RWPE2 (cell line): Measurements from ENCODE around the gene VPS13A.

Experiments
- ATAC-seq: fragments of 200-7000 bp; cut with Tn5 transposase; 3 replicates; pipeline ENCODE4 v1.9.1; 2021; ENCODE audit warnings: low read depth
- DNase-seq: peaks from one replicate; pipeline ENCODE4 v3.0.0-alpha.2; 2020; ENCODE audit warnings: low spot score
- H3K27ac ChIP-seq: fragments of 450-650 bp; 2 replicates; pipeline ENCODE4 v1.5.1; 2017; ENCODE audit warnings: mild to moderate bottlenecking; ENCODE audit not compliant: poor library complexity, severe bottlenecking
- H3K27me3 ChIP-seq: fragments of 250-450 bp; sonication (Bioruptor Pico); 2 replicates; pipeline ENCODE4 v1.5.1; 2021; ENCODE audit warnings: mild to moderate bottlenecking, moderate library complexity; ENCODE audit not compliant: insufficient read depth, poor library complexity, severe bottlenecking
- H3K36me3 ChIP-seq: fragments of 250-450 bp; sonication (Bioruptor Pico); 2 replicates; pipeline ENCODE4 v1.5.1; 2020; ENCODE audit warnings: low read depth, mild to moderate bottlenecking, moderate library complexity
- H3K4me1 ChIP-seq: fragments of 250-450 bp; sonication (Bioruptor Pico); 2 replicates; pipeline ENCODE4 v1.5.1; 2021; ENCODE audit warnings: mild to moderate bottlenecking, moderate library complexity; ENCODE audit not compliant: insufficient read depth, poor library complexity, severe bottlenecking
- H3K4me3 ChIP-seq: fragments of 250-450 bp; sonication (Bioruptor Pico); 2 replicates; pipeline ENCODE4 v1.5.1; 2021; ENCODE audit warnings: mild to moderate bottlenecking, moderate library complexity; ENCODE audit not compliant: severe bottlenecking
- H3K9me3 ChIP-seq: fragments of 250-450 bp; sonication (Bioruptor Pico); 2 replicates; pipeline ENCODE4 v1.5.1; 2021; ENCODE audit warnings: mild to moderate bottlenecking, moderate library complexity; ENCODE audit not compliant: severe bottlenecking
- TF ChIP-seq, protein P1 (sequence below): fragments of 450-650 bp; IDR thresholded peaks from one replicate; pipeline ENCODE4 v1.5.1; 2017; ENCODE audit warnings: mild to moderate bottlenecking, moderate library complexity; ENCODE audit not compliant: poor library complexity, severe bottlenecking

The VPS13A gene

DNA sequence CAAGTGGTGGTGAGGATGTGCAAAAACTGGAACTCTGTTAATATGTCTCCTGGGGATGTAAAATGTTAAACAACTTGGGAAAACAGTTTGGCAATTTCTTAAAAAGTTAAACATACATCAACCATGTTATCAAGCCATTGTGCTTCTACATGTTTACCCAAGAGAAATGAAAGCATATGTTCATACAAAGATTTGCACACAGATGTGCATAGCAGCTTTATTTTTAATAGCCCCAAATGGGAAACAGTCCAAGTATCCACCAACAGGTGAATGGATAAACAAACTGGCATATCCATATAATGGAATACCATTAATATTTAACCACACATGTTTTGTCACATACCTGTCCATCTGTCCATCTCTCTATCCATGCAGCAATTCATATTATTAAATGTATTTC is 6.2 kb downstream of the VPS13A start:
- Histone ChIP-seq H3K27me3 (no peaks in the 10 kb centered on the region), H3K27ac (no peak overlapping the region), H3K4me3 (no peak overlapping the region), H3K36me3 (0 out of 2 replicates have a peak, but pooled peaks cover 6% of the 10 kb centered on the region), H3K9me3 (no peaks in the 10 kb centered on the region), H3K4me1 (peaks cover 21% of the 10 kb centered on the region)
- TF ChIP-seq, protein P1, sequence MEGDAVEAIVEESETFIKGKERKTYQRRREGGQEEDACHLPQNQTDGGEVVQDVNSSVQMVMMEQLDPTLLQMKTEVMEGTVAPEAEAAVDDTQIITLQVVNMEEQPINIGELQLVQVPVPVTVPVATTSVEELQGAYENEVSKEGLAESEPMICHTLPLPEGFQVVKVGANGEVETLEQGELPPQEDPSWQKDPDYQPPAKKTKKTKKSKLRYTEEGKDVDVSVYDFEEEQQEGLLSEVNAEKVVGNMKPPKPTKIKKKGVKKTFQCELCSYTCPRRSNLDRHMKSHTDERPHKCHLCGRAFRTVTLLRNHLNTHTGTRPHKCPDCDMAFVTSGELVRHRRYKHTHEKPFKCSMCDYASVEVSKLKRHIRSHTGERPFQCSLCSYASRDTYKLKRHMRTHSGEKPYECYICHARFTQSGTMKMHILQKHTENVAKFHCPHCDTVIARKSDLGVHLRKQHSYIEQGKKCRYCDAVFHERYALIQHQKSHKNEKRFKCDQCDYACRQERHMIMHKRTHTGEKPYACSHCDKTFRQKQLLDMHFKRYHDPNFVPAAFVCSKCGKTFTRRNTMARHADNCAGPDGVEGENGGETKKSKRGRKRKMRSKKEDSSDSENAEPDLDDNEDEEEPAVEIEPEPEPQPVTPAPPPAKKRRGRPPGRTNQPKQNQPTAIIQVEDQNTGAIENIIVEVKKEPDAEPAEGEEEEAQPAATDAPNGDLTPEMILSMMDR = no peak
- no peak for ATAC-seq
- DNase-seq = no peak

DNA sequence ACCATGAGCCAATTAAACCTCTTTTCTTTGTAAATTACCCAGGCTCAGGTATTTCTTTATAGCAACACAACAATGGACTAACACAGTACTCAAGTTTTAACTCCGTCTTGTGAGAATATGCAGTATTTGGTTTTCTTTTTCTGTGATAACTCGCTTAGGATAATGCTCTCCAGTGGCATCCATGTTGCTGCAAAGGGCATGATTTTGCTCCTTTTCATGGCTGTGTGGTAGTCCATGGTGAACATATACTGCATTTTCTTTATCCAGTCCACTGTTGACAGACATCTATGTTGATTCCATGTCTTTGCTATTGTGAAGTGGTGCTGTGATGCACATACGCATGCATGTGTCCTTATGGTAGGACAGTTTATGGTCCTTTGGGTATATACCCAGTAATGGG is 10.9 kb downstream of the VPS13A start:
- H3K9me3 ChIP-seq = no peaks in the 10 kb centered on the region
- H3K27ac ChIP-seq = no peak overlapping the region
- DNase-seq (no peak), ATAC-seq (no peak)
- no peaks in the 10 kb centered on the region for H3K27me3 ChIP-seq
- TF ChIP-seq, protein P1 = no peak
- H3K4me3 ChIP-seq = no peak overlapping the region
- 0 out of 2 replicates have a peak, but pooled peaks cover 2% of the 10 kb centered on the region for H3K36me3 ChIP-seq
- peaks cover 7% of the 10 kb centered on the region for H3K4me1 ChIP-seq

DNA sequence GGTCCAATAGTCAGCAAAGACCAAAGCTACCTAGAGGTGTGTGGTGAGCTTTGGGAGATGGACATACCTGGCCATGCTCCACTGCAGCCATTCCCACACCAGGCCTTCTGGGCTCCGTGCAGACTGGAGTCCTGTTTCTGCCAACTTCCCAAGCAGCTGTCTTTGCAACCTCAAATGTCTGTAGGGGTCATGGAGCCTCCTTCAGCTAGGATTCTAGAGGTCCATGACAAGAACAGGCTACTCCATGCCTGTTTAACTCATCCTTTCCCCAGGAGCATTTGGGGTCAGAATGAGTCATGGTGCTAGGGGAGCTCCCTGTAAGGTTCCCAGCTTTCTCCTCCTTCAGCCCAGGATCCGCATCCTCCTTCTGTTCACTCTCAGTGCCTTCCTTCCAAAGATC is 17.1 kb downstream of the VPS13A start:
- Histone ChIP-seq H3K36me3 (no peaks in the 10 kb centered on the region), H3K27ac (no peak overlapping the region), H3K27me3 (no peaks in the 10 kb centered on the region), H3K4me1 (no peaks in the 10 kb centered on the region), H3K9me3 (no peaks in the 10 kb centered on the region), H3K4me3 (no peak overlapping the region)
- no peak for DNase-seq
- no peak; the same call in 2 of the 3 replicates for ATAC-seq
- TF ChIP-seq, protein P1 = no peak

DNA sequence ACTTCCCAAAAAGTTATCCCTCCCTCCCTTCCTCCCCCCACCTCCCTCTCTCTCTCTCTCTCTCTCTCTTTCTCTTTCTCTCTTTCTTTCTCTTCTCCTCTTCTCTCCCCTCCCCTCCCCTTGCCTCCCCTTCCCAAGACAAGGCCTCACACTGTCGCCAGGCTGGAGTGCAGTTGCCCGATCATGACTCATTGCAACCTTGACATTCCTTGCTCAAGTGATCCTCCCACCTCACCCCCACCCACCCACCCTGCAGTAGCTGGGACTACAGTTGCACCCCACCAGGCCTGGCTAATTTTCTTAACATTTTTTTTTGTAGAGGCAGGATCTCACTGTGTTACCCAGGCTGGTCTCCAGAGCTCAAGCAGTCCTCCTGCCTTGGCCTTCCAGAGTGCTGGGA is 32.8 kb downstream of the VPS13A start:
- ATAC-seq (no peak), DNase-seq (no peak)
- TF ChIP-seq, protein P1 = no peak
- Histone ChIP-seq H3K4me1 (no peaks in the 10 kb centered on the region), H3K27ac (no peak overlapping the region), H3K4me3 (no peak overlapping the region), H3K9me3 (no peaks in the 10 kb centered on the region), H3K27me3 (no peaks in the 10 kb centered on the region), H3K36me3 (peaks cover 46% of the 10 kb centered on the region)

DNA sequence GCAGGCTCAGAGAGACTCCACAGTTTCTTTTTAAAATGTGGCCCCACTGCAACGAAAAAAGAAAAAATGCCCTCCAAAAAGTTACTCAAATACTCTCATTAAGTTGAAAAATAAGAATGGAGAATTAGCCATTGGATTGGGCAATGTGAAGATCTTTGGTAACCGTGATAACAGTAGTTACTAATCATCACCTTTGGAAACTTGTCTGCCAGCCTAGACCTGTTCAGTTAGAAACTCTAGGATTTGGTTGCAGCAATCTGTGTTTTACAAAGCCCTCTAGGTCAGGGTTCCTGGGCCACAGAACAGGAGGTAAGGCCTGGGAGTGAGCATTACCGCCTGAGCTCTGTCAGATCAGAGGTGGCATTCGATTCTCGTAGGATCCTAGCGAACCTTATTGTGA is 34.2 kb downstream of the VPS13A start:
- Histone ChIP-seq H3K27ac (no peak overlapping the region), H3K27me3 (no peaks in the 10 kb centered on the region), H3K36me3 (peaks cover 36% of the 10 kb centered on the region), H3K9me3 (no peaks in the 10 kb centered on the region), H3K4me3 (no peak overlapping the region), H3K4me1 (no peaks in the 10 kb centered on the region)
- TF ChIP-seq, protein P1 = no peak
- no peak for ATAC-seq
- no peak for DNase-seq
